Astrocyte of the cerebellum (primary cell): ENCODE data around the gene KEL.

Experiments
- DNase-seq: peaks from one replicate; pipeline ENCODE4 v3.0.0-alpha.2; 2011; ENCODE audit warnings: low read depth
- H3K4me3 ChIP-seq: 2 replicates; pipeline ENCODE4 v1.5.1; 2011; ENCODE audit warnings: mild to moderate bottlenecking, low read depth, low read length, moderate library complexity
- CTCF ChIP-seq: IDR thresholded peaks from 2 replicates; pipeline ENCODE4 v1.5.1; 2012; ENCODE audit warnings: low read length, low read depth, moderate library complexity, mild to moderate bottlenecking; ENCODE audit errors: missing control alignments
- in situ Hi-C: cut with HindIII; loops from 2 replicates; pipeline ENCODE4 v1.10.0; 2017; ENCODE audit warnings: low sequenced_read_pairs

KEL gene

GRCh38 chr7:143002106-143002505 lies 39.9 kb upstream of the KEL start:
- in situ Hi-C loops = no loop called here
- TF ChIP-seq CTCF = peak; percentile 33
- no peak for DNase-seq

GRCh38 chr7:143000648-143001047 lies 38.5 kb upstream of the KEL start:
- H3K4me3 ChIP-seq = no peak overlapping the region
- no peak for TF ChIP-seq CTCF
- no peak for DNase-seq
- in situ Hi-C loops = no loop called here

More at GRCh38 chr7:143002106-143002505, 39.9 kb upstream of the KEL start:
- H3K4me3 ChIP-seq = no peak overlapping the region

- in situ Hi-C loops = no loop called here
Observed at GRCh38 chr7:142999793-143000192, 37.6 kb upstream of the KEL start.

GRCh38 chr7:142998966-142999365 lies 36.8 kb upstream of the KEL start:
- no peak overlapping the region for H3K4me3 ChIP-seq
- TF ChIP-seq CTCF = no peak
- in situ Hi-C loops = no loop called here
- no peak for DNase-seq

More at GRCh38 chr7:142999793-143000192, 37.6 kb upstream of the KEL start:
- DNase-seq = no peak
- TF ChIP-seq CTCF = no peak
- H3K4me3 ChIP-seq = no peak overlapping the region

- no peak for TF ChIP-seq CTCF
- H3K4me3 ChIP-seq = no peak overlapping the region
- in situ Hi-C loops = no loop called here
- DNase-seq = no peak
Observed at GRCh38 chr7:142997456-142997989, 35.4 kb upstream of the KEL start.

- no peak overlapping the region for H3K4me3 ChIP-seq
- in situ Hi-C loops = no loop called here
Observed at GRCh38 chr7:142992427-142992826, 30.3 kb upstream of the KEL start.

More at GRCh38 chr7:142992427-142992826, 30.3 kb upstream of the KEL start:
- TF ChIP-seq CTCF = no peak
- DNase-seq = no peak
